CD8-positive, alpha-beta memory T cell (primary cell): ENCODE results near the gene THBS2. TPM values are rescaled to one million over a fixed set of nuclear protein-coding genes. Genes with fewer than 3 reads are reported as not detected.

Experiments used
- CTCF ChIA-PET: fragments of 350-600 bp; sonication (Branson Sonifier 250); formaldehyde crosslinking; loops from one replicate; lab custom pipeline; 2021; ENCODE audit warnings: antibody characterized with exemption; lab: Charles Lee
- POLR2A ChIA-PET: fragments of 350-600 bp; sonication (Branson Sonifier 250); formaldehyde crosslinking; loops from one replicate; lab custom pipeline; 2021; ENCODE audit warnings: antibody characterized with exemption; lab: Charles Lee
- DNase-seq, 5 donors: peaks; one replicate each; pipeline versions ENCODE4 v3.0.0 to v3.0.0-alpha.2; 2020 to 2022; ENCODE audit warnings: mixed read lengths in 1 of 5
- H3K27ac ChIP-seq: one replicate; pipeline ENCODE4 v1.7.0; 2013; ENCODE audit warnings: low read depth, mild to moderate bottlenecking, low read length, moderate library complexity
- H3K27me3 ChIP-seq: 2 replicates; pipeline ENCODE4 v1.7.0; 2013; ENCODE audit warnings: low read length, mild to moderate bottlenecking; ENCODE audit not compliant: insufficient read depth, poor library complexity, severe bottlenecking
- H3K36me3 ChIP-seq: 2 replicates; pipeline ENCODE4 v1.7.0; 2013; ENCODE audit warnings: mild to moderate bottlenecking, low read length, moderate library complexity; ENCODE audit not compliant: insufficient read depth
- H3K4me1 ChIP-seq: 2 replicates; pipeline ENCODE4 v1.7.0; 2013; ENCODE audit warnings: mild to moderate bottlenecking, low read length, moderate library complexity; ENCODE audit not compliant: insufficient read depth
- H3K4me3 ChIP-seq: 2 replicates; pipeline ENCODE4 v1.7.0; 2013; ENCODE audit warnings: mild to moderate bottlenecking, low read length
- H3K9me3 ChIP-seq: 2 replicates; pipeline ENCODE4 v1.7.0; 2013; ENCODE audit warnings: mild to moderate bottlenecking, low read length
- H3K27ac Mint-ChIP-seq, 8 donors: one replicate each; pipeline ENCODE4 v1.8.0; 2020 to 2021; ENCODE audit warnings: mixed read lengths in 8 of 8, mild to moderate bottlenecking in 6 of 8, inconsistent platforms in 3 of 8, moderate library complexity in 3 of 8
- H3K27me3 Mint-ChIP-seq, 2 donors: one replicate each; pipeline ENCODE4 v1.8.0; 2020 to 2021; ENCODE audit warnings: mixed read lengths in 2 of 2, mild to moderate bottlenecking in 1 of 2, moderate library complexity in 1 of 2
- H3K36me3 Mint-ChIP-seq, 3 donors: one replicate each; pipeline ENCODE4 v1.8.0; 2020 to 2021; ENCODE audit warnings: mixed read lengths in 3 of 3, inconsistent platforms in 1 of 3, mild to moderate bottlenecking in 1 of 3
- H3K4me1 Mint-ChIP-seq, 3 donors: one replicate each; pipeline ENCODE4 v1.8.0; 2020 to 2021; ENCODE audit warnings: mixed read lengths in 3 of 3, inconsistent platforms in 1 of 3, mild to moderate bottlenecking in 1 of 3
- H3K4me3 Mint-ChIP-seq, 7 donors: one replicate each; pipeline ENCODE4 v1.8.0; 2020 to 2021; ENCODE audit warnings: mixed read lengths in 7 of 7, mild to moderate bottlenecking in 6 of 7, moderate library complexity in 4 of 7, inconsistent platforms in 2 of 7
- H3K9me3 Mint-ChIP-seq, 5 donors: one replicate each; pipeline ENCODE4 v1.8.0; 2020 to 2022; ENCODE audit warnings: mixed read lengths in 5 of 5, mild to moderate bottlenecking in 3 of 5, moderate library complexity in 2 of 5, inconsistent platforms in 1 of 5
- polyA plus RNA-seq: library from polyadenylated mRNA; unstranded; fragments of 300-500 nt; fragmentation: Illumina TruSeq; gene quantifications from one replicate; pipeline ENCODE4 v1.2.3, GENCODE V29; 2021
- total RNA-seq, 2 experiments: library from RNA; stranded (reverse); gene quantifications; one replicate each; pipeline ENCODE4 v1.2.3, GENCODE V29; 2021

THBS2 gene
- total and polyA plus RNA-seq, 3 experiments from 2014 or later, result 0.03 TPM; not detected in 2

DNA sequence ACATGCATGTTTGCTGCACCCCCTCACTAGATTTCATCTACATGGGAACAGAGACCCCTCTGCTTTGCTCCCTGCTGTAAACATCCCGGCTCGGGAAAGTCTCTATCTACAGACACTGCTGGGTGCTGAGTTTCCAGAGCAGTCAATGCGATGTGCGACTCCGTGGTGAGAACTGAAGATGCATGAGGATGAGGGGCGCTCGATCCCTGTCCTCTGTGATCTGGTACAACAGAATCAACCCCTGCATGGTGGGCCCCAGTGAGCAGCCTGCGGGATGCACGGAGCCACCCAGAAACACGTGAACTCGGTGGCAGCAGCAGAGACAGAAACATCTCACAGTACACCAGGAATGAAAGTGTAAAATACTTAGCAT lies 83.1 kb downstream of the THBS2 start:
- Histone ChIP-seq H3K27me3 (no peaks in the 10 kb centered on the region), H3K9me3 (no peaks in the 10 kb centered on the region), H3K36me3 (no peaks in the 10 kb centered on the region), H3K4me3 (no peak overlapping the region), H3K27ac (no peak overlapping the region), H3K4me1 (no peaks in the 10 kb centered on the region)
- Mint-ChIP-seq H3K4me3 (no peak overlapping the region), H3K9me3 (no peaks in the 10 kb centered on the region), H3K27ac (no peak overlapping the region), H3K4me1 (no peaks in the 10 kb centered on the region), H3K27me3 (peaks cover 4 to 8% of the 10 kb centered on the region in 2 donors), H3K36me3 (no peaks in the 10 kb centered on the region)
- ChIA-PET CTCF (no interaction called here), POLR2A (no interaction called here)
- no peak for DNase-seq

DNA sequence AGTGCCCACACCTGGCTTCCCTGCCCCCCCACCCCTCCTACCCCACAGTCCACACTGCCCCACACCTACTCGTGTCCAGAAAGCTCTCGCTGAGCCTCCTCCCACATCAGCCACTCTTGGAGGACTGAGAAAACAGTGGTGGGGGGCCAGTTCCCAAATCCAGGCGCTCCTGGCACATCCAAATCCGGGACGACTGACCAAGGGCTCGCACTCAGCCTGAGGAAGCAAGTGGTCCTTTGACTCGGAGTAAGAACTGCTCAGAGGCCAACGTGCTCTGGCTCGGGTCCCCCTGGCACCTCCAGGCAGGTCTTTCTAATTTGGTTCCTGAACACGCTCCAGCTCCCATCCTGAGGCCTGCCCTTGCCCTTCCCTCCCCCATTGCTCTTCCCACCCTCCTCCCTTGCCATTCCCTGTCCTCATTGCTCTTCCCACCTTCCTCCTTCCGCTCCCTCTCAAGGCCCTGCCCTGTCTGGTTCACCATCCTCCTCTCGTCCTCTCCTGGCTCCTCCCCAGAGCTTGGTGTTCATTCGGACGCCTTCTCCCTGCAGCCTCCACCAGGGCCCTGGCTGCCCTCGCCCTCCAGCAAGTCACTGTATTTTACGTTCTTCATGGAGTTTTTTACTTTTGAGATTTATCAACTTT lies 83.6 kb downstream of the THBS2 start:
- Mint-ChIP-seq H3K4me1 (no peaks in the 10 kb centered on the region), H3K4me3 (no peak overlapping the region), H3K27me3 (peaks cover 4% of the 10 kb centered on the region in 2 donors), H3K9me3 (no peaks in the 10 kb centered on the region), H3K27ac (no peak overlapping the region), H3K36me3 (no peaks in the 10 kb centered on the region)
- POLR2A ChIA-PET, result no interaction called here
- Histone ChIP-seq H3K27ac (no peak overlapping the region), H3K9me3 (no peaks in the 10 kb centered on the region), H3K4me3 (no peak overlapping the region), H3K27me3 (no peaks in the 10 kb centered on the region), H3K36me3 (no peaks in the 10 kb centered on the region), H3K4me1 (no peaks in the 10 kb centered on the region)
- no peak for DNase-seq
- CTCF ChIA-PET, result no interaction called here

DNA sequence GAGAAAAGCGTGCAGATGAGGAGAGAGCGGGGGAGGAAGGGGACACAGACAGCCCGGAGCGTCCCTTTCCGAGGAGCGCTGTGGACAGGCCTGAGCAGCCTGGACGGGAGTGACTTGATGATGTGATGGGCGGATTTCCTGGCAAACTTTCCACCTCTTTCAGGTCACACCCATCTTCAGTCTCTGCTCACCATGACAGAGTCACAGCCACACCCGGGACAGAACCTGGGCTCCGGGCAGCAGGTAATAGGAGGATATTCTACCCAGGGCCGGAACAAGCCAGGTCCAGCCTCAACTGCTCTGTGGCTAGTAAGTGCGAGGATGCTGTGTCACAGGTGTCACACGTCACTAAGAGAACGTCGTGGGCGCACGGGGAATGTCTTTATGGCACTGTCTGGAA lies 84.3 kb downstream of the THBS2 start:
- H3K4me3 Mint-ChIP-seq, result no peak overlapping the region
- H3K27me3 Mint-ChIP-seq, result peaks cover 4% of the 10 kb centered on the region in 2 donors
- Histone ChIP-seq H3K27me3 (no peaks in the 10 kb centered on the region), H3K36me3 (no peaks in the 10 kb centered on the region), H3K4me3 (no peak overlapping the region), H3K27ac (no peak overlapping the region), H3K4me1 (no peaks in the 10 kb centered on the region), H3K9me3 (no peaks in the 10 kb centered on the region)
- POLR2A ChIA-PET, result no interaction called here
- no peaks in the 10 kb centered on the region for H3K36me3 Mint-ChIP-seq
- no peak overlapping the region for H3K27ac Mint-ChIP-seq
- H3K9me3 Mint-ChIP-seq, result no peaks in the 10 kb centered on the region
- CTCF ChIA-PET, result no interaction called here
- no peaks in the 10 kb centered on the region for H3K4me1 Mint-ChIP-seq
- DNase-seq, result no peak

DNA sequence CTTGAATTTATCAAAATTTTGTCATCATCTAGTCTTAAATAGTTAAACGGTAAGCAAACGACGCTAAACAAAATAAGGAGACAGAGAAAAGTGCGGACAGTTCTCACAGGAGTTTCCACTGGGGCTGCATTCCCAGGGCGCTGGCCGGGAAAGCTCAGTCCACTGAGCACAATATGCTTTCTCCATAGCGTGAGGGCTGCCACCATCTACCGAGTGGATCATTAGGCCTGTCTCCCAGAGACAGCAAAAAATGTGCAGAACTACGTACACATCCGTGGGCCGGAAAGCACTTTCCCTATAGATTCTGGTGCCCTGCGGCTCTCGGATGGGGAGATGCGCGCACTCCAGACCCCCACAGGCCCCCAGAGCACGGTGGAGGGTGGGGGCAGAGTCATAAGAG lies 84.9 kb downstream of the THBS2 start:
- Mint-ChIP-seq H3K4me3 (no peak overlapping the region), H3K27ac (no peak overlapping the region), H3K9me3 (no peaks in the 10 kb centered on the region), H3K4me1 (no peaks in the 10 kb centered on the region), H3K27me3 (peaks cover 4% of the 10 kb centered on the region in 2 donors), H3K36me3 (no peaks in the 10 kb centered on the region)
- no peak for DNase-seq
- H3K9me3 ChIP-seq, result no peaks in the 10 kb centered on the region
- no peaks in the 10 kb centered on the region for H3K36me3 ChIP-seq
- POLR2A ChIA-PET, result no interaction called here
- H3K4me3 ChIP-seq, result no peak overlapping the region
- no peaks in the 10 kb centered on the region for H3K27me3 ChIP-seq
- no peaks in the 10 kb centered on the region for H3K4me1 ChIP-seq
- CTCF ChIA-PET, result no interaction called here
- H3K27ac ChIP-seq, result no peak overlapping the region

DNA sequence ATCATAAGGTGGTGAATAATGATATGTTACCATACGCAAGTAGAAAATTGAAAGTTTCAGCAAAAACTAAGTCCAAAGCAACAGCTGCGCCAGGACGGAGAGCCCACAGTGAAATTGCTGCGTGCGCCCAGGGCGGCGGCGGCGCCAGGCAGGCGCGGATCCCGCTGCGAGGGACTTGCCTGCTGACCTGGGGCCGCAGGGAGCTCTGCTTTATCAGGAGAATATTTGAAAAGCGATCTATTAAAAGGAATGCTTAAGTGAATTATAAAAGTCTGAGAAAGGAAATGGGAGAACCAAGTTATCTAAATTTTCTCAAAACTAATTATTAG lies 85.4 kb downstream of the THBS2 start:
- no peaks in the 10 kb centered on the region for H3K36me3 Mint-ChIP-seq
- H3K27ac Mint-ChIP-seq, result no peak overlapping the region
- no peak overlapping the region for H3K4me3 Mint-ChIP-seq
- no peaks in the 10 kb centered on the region for H3K4me1 ChIP-seq
- no peaks in the 10 kb centered on the region for H3K36me3 ChIP-seq
- no peaks in the 10 kb centered on the region for H3K9me3 ChIP-seq
- peaks cover 4% of the 10 kb centered on the region in 2 donors for H3K27me3 Mint-ChIP-seq
- POLR2A ChIA-PET, result no interaction called here
- H3K27ac ChIP-seq, result no peak overlapping the region
- H3K4me3 ChIP-seq, result no peak overlapping the region
- CTCF ChIA-PET, result no interaction called here
- H3K4me1 Mint-ChIP-seq, result no peaks in the 10 kb centered on the region
- DNase-seq, result no peak
- no peaks in the 10 kb centered on the region for H3K27me3 ChIP-seq
- no peaks in the 10 kb centered on the region for H3K9me3 Mint-ChIP-seq

DNA sequence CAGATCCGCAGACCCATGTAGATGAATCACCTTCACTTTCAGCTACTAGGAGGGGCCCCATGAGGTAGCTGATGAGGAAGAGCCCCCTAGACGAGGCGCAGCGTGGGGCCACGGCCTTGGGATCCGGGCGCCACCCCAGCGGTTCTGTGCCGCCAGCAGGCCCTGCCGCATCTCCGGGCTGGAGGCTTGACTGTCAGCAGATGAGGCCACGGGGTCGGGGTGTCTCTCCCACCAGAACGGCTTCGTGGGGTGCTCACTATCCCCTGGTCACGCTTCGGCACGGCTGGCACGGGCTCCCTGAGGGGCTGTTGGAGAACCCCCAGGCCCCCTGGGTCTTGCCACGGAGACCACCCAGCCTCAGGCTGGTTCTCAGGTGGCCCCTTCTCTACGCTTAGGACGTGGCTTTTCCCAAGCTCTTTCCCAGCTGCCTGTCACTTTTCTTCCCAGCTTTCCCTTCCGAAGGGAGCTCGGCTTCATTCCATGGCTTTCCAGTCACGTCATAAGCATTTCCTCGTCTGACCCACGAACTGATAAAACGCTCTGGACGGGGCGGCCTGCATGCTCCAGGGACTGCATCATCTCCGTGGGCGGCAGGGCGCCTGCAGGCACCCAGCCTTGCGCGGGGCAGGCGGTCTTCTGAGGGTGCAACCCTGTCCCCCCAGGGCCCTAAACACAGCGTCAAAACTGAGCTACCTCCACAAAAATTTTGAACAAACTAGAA lies 85.9 kb downstream of the THBS2 start:
- no peak for DNase-seq
- Mint-ChIP-seq H3K36me3 (no peaks in the 10 kb centered on the region), H3K9me3 (no peaks in the 10 kb centered on the region), H3K4me1 (no peaks in the 10 kb centered on the region), H3K27me3 (peaks cover 5 to 8% of the 10 kb centered on the region in 2 donors), H3K4me3 (no peak overlapping the region), H3K27ac (no peak overlapping the region)
- no peak overlapping the region for H3K4me3 ChIP-seq
- H3K9me3 ChIP-seq, result no peaks in the 10 kb centered on the region
- H3K4me1 ChIP-seq, result no peaks in the 10 kb centered on the region
- no peaks in the 10 kb centered on the region for H3K36me3 ChIP-seq
- ChIA-PET POLR2A (no interaction called here), CTCF (no interaction called here)
- no peaks in the 10 kb centered on the region for H3K27me3 ChIP-seq
- no peak overlapping the region for H3K27ac ChIP-seq

DNA sequence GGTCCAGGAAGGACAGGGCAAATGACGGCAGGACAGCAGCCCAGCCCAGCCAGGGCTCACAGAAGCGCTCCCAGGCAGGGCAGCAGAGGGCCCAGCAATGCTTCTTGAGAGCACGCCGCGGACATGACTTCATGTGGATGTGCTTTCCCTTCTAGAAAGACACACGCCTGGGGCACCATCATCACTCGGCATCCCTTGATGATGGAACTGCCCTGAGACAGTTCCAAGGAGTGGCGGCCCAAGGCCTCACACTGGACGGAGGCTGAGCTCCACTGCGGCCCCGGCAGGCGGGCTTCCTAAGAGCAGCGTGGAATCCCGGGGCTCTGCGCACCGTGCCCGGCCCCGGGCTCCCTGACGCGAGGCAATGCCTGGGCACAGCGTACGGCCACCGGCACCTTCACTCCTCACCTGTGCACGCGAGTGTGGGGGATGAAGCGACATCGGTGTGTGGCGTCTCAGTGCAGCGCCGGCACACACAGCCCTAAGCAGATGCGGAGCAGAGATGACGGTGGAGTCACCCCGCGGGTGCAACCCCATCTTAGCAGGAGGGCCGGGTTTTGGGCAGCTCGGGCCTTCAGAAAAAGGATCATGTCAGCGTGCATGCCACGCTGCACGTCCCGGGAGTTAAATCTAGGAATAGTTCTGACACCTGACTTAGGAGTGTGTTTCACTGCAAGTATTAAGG lies 86.6 kb downstream of the THBS2 start:
- H3K36me3 ChIP-seq, result no peaks in the 10 kb centered on the region
- no peak overlapping the region for H3K27ac ChIP-seq
- H3K9me3 Mint-ChIP-seq, result no peaks in the 10 kb centered on the region
- DNase-seq, result no peak
- H3K4me3 Mint-ChIP-seq, result no peak overlapping the region
- no peak overlapping the region for H3K27ac Mint-ChIP-seq
- ChIA-PET POLR2A (no interaction called here), CTCF (no interaction called here)
- no peaks in the 10 kb centered on the region for H3K9me3 ChIP-seq
- no peak overlapping the region for H3K4me3 ChIP-seq
- no peaks in the 10 kb centered on the region for H3K4me1 Mint-ChIP-seq
- no peaks in the 10 kb centered on the region for H3K36me3 Mint-ChIP-seq
- H3K27me3 Mint-ChIP-seq, result peaks cover 7 to 10% of the 10 kb centered on the region in 2 donors
- no peaks in the 10 kb centered on the region for H3K27me3 ChIP-seq
- H3K4me1 ChIP-seq, result no peaks in the 10 kb centered on the region
